ENCODE data around the gene KIAA0319L. TPM values are rescaled to one million over a fixed set of nuclear protein-coding genes. Genes with fewer than 3 reads are reported as not detected.

Gene KIAA0319L
- total RNA-seq = 10 to 100 TPM; 42.7 to 49.0 TPM

GRCh38 chr1:35557118-35557610 is at the start of gene KIAA0319L:
Gene KIAA0319L, minus strand, starts transcription at chr1:35557403. Its CDS starts 2,912 bp downstream, at chr1:35554491.

GRCh38 chr1:35573198-35574124 is 16.3 kb upstream of the KIAA0319L start, which contains the start of gene TFAP2E:
Gene TFAP2E, plus strand, starts transcription at chr1:35573314. Its CDS starts 264 bp downstream, at chr1:35573578.

GRCh38 chr1:35557611-35558373 is 589 bp upstream of the KIAA0319L start, which contains the start of gene NCDN:
Gene NCDN, plus strand, starts transcription at chr1:35557799. Its CDS starts 392 bp downstream, at chr1:35558191.

Other genes starting within 250 kb of the KIAA0319L start
- gene NCDN, start 396 bp upstream of the KIAA0319L start, total RNA-seq = 10 to 100 TPM; 16.9 to 18.3 TPM
- under 1 TPM; 0.58 to 0.70 TPM for gene TFAP2E, start 15.9 kb upstream of the KIAA0319L start, total RNA-seq
- 10 to 100 TPM; 51.1 to 55.1 TPM for gene PSMB2, start 84.1 kb upstream of the KIAA0319L start, total RNA-seq
- 10 to 100 TPM; 11.4 to 11.6 TPM for gene C1orf216, start 161.5 kb upstream of the KIAA0319L start, total RNA-seq
- gene CLSPN, start 212.6 kb upstream of the KIAA0319L start, total RNA-seq = 10 to 100 TPM; 40.4 to 43.1 TPM